Fibroblast of mammary gland (primary cell): ENCODE results near the gene ME1.
A peak's percentile ranks its signal among the peaks of the same experiment; 100 is the strongest.

ENCODE experiments used
- DNase-seq: peaks from one replicate; pipeline ENCODE4 v3.0.0-alpha.2; 2010; ENCODE audit warnings: low read depth
- H3K4me3 ChIP-seq: 2 replicates; pipeline ENCODE4 v1.5.1; 2011; ENCODE audit warnings: low read depth, mild to moderate bottlenecking, low read length, moderate library complexity; ENCODE audit not compliant: control insufficient read depth
- TF ChIP-seq, protein P1 (sequence below): conservative IDR thresholded peaks from 2 replicates; pipeline ENCODE4 v1.5.1; 2011; ENCODE audit warnings: low read depth, low read length, inconsistent platforms; ENCODE audit not compliant: control insufficient read depth, insufficient read depth

The ME1 gene

DNA sequence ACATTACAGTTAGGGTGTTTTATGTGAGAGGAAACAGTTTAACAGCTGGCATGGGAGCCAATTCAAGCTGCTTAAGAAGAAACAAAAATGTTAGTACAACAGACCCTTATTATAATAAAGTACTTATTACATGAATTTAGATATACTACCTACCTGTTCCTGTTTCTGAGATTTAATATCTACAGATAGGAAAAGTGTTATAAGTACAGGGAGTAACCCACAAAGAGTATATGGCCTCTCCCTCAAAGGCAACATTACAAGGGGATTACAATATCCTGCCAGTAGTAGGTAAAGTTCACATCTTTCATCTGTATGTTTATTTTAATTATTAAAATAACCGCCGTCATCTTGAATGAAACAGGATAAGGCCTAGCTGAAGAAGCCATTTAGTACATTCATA lies 1.8 kb upstream of the ME1 start:
- no peak overlapping the region for H3K4me3 ChIP-seq
- TF ChIP-seq, protein P1, sequence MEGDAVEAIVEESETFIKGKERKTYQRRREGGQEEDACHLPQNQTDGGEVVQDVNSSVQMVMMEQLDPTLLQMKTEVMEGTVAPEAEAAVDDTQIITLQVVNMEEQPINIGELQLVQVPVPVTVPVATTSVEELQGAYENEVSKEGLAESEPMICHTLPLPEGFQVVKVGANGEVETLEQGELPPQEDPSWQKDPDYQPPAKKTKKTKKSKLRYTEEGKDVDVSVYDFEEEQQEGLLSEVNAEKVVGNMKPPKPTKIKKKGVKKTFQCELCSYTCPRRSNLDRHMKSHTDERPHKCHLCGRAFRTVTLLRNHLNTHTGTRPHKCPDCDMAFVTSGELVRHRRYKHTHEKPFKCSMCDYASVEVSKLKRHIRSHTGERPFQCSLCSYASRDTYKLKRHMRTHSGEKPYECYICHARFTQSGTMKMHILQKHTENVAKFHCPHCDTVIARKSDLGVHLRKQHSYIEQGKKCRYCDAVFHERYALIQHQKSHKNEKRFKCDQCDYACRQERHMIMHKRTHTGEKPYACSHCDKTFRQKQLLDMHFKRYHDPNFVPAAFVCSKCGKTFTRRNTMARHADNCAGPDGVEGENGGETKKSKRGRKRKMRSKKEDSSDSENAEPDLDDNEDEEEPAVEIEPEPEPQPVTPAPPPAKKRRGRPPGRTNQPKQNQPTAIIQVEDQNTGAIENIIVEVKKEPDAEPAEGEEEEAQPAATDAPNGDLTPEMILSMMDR = no peak
- DNase-seq = no peak

GRCh38 chr6:83431545-83432155 lies 799 bp upstream of the ME1 start:
- TF ChIP-seq, protein P1 = no peak
- H3K4me3 ChIP-seq = peak overlapping the region; percentile 91
- DNase-seq = no peak

DNA sequence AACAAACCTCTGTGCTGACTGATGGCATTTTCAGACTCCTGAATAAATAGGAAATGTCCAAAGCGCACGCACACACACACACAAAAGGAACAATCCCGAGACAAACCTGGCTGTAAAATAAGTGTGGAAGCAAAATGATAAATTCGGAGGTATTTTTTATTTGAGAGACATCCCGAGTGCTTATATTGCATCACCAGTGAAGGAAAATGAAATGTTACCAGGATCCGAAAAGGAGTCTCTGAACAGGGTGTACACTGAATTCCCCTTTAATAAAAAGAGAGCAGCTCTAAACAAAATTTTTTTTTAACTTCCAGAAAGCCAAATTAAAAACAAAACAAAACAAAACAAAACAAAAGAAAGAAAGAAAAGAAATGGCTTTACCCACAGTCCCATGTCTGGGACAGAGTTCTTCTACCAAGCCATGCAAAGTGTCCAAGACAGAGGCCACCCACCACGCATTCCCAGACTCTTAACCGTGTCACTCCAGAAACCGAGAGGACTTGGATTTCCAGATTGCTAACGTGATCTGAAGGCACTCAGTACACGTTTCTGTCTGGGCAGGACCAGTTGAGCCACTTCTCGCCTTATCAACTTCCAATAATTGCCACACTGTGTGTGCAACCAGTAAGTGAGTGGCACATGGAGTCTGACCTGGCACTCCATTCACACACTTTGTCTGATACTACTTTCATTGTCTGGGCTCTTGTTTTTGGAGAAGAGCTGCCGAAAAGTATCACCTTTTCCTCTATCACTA lies 817 bp downstream of the ME1 start:
- TF ChIP-seq, protein P1 = no peak
- DNase-seq = peak; percentile 46
- H3K4me3 ChIP-seq = peak overlapping the region; percentile 91

- peak overlapping the region; percentile 91 for H3K4me3 ChIP-seq
- TF ChIP-seq, protein P1 = no peak
- DNase-seq = no peak
Observed at GRCh38 chr6:83429269-83429668, 1.6 kb downstream of the ME1 start.

DNA sequence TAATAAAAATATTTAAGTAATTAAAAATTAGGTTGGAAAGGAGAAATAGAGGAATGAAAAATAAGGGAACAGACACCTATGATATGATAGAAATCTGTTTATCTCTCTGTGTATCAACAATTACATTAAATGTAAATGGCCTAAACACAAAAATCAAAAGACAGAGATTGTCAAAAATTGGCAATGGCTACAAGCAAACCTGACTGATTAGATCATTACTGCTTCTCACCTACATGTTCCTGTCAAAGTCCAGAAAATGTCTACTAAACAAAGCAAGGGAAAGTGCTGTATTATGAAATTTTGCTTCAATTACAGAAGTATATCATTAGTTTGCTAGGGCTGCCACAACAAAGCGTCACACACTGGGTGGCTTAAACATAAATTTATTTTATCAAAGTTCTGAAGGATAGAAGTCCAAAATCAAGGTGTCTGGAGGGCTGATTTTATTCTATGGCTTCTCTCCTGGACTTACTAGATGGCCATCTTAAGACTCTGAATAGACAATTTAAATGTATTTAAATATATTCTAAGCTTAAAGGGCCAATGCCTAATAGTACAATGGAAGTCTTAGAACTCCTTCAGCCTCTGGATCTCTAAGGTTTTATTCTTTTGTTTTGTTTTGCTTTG lies 6.3 kb downstream of the ME1 start:
- H3K4me3 ChIP-seq = no peak overlapping the region
- DNase-seq = no peak
- TF ChIP-seq, protein P1 = no peak

DNA sequence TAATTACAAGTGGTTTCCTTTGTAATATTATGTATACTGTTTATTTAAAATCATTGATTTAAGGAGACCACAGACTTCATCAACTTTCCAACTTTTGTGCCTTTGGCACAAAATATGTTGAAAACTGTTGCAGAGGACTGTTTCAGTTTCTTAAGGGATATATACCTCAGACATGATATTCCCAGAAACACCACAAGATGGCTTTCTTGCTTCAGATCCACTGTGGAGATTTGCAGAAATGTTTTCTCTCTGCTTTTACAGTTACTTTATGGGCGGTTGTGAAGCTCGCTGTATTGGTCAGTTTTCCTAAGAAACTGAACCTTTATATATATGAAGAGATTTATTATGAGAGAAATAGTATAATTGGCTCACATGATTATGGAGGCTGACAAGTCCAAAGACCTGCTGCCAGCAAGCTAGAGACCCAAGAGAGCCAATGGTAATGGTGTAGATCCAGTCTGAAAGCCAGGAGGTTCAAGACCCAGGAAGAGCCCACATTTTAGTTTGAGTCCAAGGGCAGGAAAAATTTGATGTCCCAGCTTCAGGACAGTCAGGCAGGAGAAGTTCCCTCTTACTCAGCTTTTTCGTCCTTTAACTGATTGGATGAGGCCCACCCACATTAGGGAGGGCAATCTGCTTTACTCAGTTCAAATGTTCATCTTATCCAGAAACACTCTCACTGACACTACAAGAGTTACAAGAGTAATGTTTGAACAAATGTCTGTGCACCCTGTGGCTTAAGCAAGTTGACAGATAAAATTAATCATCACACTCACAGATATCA lies 12.8 kb downstream of the ME1 start:
- peak; percentile 75 for DNase-seq
- no peak overlapping the region for H3K4me3 ChIP-seq
- TF ChIP-seq, protein P1 = peak; percentile 75
